Skeletal muscle cell (primary cell): ENCODE results near the gene SSX2IP.
"Not testable (repeated sequence)": the region's sequence is repeated elsewhere in the genome, so short reads cannot be mapped to it uniquely, and the experiment has no call there.

Experiments used
- DNase-seq: peaks from one replicate; pipeline ENCODE4 v3.0.0-alpha.2; 2010; ENCODE audit warnings: low read depth
- H3K4me3 ChIP-seq: 2 replicates; pipeline ENCODE4 v1.5.1; 2011; ENCODE audit warnings: low read depth, mild to moderate bottlenecking, control low read depth, low read length, moderate library complexity

Gene SSX2IP

DNA sequence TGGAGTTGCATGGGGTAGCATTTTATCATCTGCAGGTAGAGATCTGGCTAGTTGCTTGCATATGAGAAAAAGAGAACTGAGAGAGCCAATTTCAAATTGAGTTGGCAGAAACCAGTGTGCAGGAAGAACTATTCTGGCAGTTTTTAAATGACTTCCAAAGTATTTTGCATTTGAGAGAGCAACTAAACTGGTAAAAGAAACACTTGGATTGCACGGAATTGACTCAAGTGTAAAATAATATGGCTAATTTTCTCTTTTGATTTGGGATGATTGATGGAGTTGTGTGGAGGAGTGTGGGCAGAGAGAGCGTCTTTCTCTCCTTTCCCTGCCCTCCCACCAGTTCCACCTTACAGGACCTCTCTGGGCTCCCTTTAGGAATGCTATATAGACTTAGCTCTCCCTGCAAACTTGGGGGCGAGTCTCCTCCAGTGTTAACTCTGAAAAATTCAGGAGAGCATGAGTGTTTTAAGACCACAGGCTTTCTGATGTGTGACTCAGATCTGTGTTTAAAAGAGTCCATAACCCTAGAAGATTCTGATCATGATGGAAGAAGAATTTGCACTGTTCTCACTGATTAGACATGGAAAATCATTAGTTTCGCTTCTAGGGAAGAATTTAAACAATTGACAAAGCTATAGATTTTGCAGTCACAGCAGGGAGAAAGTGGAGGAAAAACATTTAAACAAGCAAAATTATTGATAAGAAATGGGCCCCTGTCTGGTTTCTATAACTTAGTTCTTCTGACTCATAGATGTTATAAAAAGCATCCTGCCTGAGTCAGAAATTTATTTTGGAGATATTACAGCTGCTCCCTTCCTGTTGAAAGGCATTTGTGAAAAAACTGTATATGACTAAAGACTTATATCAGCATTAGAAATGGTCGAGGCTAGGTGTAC lies 91.2 kb downstream of the SSX2IP start:
- peak; percentile 54 for DNase-seq
- no peak overlapping the region for H3K4me3 ChIP-seq

DNA sequence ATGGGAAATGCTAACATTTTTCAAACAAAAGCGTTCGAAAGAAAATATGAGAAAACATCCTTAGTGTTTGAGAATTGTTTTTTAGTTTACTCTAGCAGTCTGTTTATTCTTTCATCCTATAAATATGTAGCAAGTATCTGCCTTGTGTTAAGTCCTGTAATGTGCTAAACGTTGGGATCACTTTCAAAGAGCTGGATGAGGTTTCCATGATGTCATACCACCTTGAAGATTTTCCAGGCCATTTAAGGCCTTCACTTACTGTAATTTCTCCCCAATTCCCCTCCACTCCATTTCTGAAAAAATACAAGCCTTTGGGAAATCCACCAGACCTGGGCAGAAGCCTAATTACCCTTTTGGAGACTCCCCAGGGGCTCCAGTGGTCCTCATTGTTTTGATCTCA lies 91.8 kb downstream of the SSX2IP start:
- H3K4me3 ChIP-seq, result no peak overlapping the region
- DNase-seq, result no peak

DNA sequence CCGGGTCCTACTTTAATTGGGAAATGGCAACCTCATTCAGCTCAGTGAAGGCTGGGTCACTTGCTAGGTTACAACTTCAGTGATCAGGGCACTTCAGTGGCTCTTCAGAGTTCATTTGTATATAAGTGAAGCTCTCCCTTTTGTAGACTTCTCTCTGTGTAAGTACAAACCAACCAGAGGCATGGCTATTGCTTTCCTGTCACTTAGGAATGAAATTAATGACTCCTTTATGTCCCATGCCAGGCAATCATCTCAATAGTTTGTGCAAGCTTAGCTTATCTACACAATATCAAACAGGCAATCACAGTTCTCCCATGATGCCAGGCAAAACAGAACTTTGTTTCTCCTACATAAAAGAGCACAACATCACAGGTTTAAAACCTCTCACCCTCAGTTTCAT lies 93.2 kb downstream of the SSX2IP start:
- no peak overlapping the region for H3K4me3 ChIP-seq
- no peak for DNase-seq

DNA sequence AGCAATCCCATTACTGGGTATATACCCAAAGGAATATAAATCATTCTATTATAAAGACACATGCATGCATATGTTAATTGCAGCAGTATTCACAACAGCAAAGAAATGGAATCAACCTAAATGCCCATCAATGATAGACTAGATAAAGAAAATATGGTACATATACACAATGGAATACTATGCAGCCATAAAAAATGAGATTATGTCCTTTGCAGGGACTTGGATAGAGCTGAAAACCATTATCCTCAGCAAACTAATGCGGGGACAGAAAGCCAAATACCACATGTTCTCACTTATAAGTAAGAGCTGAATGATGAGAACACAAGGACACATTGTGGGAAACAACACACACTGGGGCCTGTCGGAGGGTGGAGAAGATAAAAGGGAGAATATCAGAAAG lies 95.3 kb downstream of the SSX2IP start:
- not testable (repeated sequence) for DNase-seq, H3K4me3 ChIP-seq
